Body of pancreas (tissue), 4 donors: ENCODE measurements around the gene ATG7. TPM values are rescaled to one million over a fixed set of nuclear protein-coding genes. Genes with fewer than 3 reads are reported as not detected.

ENCODE experiments used
- ATAC-seq: fragments of 150-250 bp; one replicate; pipeline ENCODE4 v1.9.1; 2016
- DNase-seq, 4 donors: peaks; one replicate each; pipeline ENCODE4 v3.0.0-alpha.2; 2019
- H3K27ac ChIP-seq, 4 donors: fragments of 200-600 bp; sonication (generic); 1 replicate in 3 of 4; 2 replicates in 1 of 4; pipeline versions ENCODE4 v1.5.1 to v1.6.1; 2016 to 2019; ENCODE audit warnings: mild to moderate bottlenecking in 1 of 4, mixed read lengths in 1 of 4, moderate library complexity in 1 of 4
- H3K27me3 ChIP-seq, 2 donors: fragments of 200-600 bp; sonication (generic); one replicate each; pipeline ENCODE4 v1.6.0; 2016; ENCODE audit warnings: mild to moderate bottlenecking in 1 of 2
- H3K36me3 ChIP-seq, 2 donors: fragments of 200-600 bp; sonication (generic); replicated peaks in 1 of 2; 2 replicates each; pipeline ENCODE4 v1.5.1; 2016; ENCODE audit warnings: low read depth in 2 of 2; ENCODE audit not compliant: insufficient read depth in 1 of 2
- H3K4me1 ChIP-seq: fragments of 200-600 bp; sonication (generic); one replicate; pipeline ENCODE4 v1.6.0; 2016
- H3K4me3 ChIP-seq, 2 donors: fragments of 200-600 bp; sonication (generic); 1 replicate in 1 of 2; 2 replicates in 1 of 2; pipeline ENCODE4 v1.5.1; 2016 to 2019
- H3K9me3 ChIP-seq, 3 donors: fragments of 200-600 bp; sonication (generic); 1 replicate in 2 of 3; 2 replicates in 1 of 3; pipeline ENCODE4 v1.5.1; 2016
- POLR2A ChIP-seq, 3 donors: fragments of 450-650 bp; IDR thresholded peaks; one replicate each; pipeline ENCODE4 v1.6.1; 2016; ENCODE audit warnings: antibody characterized with exemption in 3 of 3, mild to moderate bottlenecking in 2 of 3
- WGBS, 2 donors: methylation state at CpG; one replicate each; pipeline ENCODE4 v1.1.5; 2017; 5-methylcytosine and 5-hydroxymethylcytosine counted together
- intact Hi-C: fragments of 100-400 bp; cut with DNase I; formaldehyde crosslinking; loops from one replicate; pipeline ENCODE4 v1.15.1; 2023
- total RNA-seq, 2 donors: library from RNA; depleted of rRNA; stranded (reverse); fragments of >200 nt; gene quantifications; one replicate each; pipeline ENCODE4 v1.1.0, GENCODE V29; 2016
- TF ChIP-seq, protein P1 (sequence below), 7 experiments: fragments of 450-650 bp in 4 of 7; fragments of 200-600 bp in 3 of 7; sonication (generic) in 3 of 7; IDR thresholded peaks; one replicate each; pipeline ENCODE4 v1.5.1; 2016 to 2019; ENCODE audit warnings: antibody characterized with exemption in 7 of 7

ATG7 gene
- total RNA-seq, 2 donors from 2014 or later: 40.5 to 43.6 TPM

DNA sequence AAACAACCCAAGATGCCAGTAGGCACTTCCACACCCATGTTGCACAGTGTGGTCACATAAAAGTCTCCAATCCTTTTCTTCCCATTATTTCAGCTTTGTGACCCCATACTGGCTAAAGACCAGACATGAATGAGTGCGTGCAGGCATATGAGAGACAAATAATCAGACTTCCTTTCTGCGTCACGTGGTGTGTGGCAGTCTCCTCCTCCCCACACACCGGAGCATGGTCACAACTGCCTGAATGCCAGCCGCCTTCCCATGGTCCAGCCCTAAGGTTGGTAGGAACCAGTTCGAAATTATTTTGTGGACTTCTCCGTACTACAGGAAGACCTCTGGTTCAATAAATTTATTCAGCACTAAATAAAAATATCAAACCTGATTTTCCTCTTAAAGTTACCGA lies 306.0 kb downstream of the ATG7 start:
- H3K4me1 ChIP-seq: peaks cover 22% of the 10 kb centered on the region
- H3K27ac ChIP-seq: no peak overlapping the region
- intact Hi-C loops: no loop called here
- DNase-seq (no peak), ATAC-seq (no peak)
- H3K4me3 ChIP-seq: no peak overlapping the region
- WGBS, 2 donors: 80 to 83% methylated on average over 8 of the region's 8 CpGs
- TF ChIP-seq POLR2A (IDR thresholded peaks at IDR 0.05): no peak
- TF ChIP-seq, protein P1, sequence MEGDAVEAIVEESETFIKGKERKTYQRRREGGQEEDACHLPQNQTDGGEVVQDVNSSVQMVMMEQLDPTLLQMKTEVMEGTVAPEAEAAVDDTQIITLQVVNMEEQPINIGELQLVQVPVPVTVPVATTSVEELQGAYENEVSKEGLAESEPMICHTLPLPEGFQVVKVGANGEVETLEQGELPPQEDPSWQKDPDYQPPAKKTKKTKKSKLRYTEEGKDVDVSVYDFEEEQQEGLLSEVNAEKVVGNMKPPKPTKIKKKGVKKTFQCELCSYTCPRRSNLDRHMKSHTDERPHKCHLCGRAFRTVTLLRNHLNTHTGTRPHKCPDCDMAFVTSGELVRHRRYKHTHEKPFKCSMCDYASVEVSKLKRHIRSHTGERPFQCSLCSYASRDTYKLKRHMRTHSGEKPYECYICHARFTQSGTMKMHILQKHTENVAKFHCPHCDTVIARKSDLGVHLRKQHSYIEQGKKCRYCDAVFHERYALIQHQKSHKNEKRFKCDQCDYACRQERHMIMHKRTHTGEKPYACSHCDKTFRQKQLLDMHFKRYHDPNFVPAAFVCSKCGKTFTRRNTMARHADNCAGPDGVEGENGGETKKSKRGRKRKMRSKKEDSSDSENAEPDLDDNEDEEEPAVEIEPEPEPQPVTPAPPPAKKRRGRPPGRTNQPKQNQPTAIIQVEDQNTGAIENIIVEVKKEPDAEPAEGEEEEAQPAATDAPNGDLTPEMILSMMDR (IDR thresholded peaks at IDR 0.05): no peak
- H3K9me3 ChIP-seq: no peaks in the 10 kb centered on the region
- H3K27me3 ChIP-seq: no peaks in the 10 kb centered on the region
- H3K36me3 ChIP-seq: no peaks in the 10 kb centered on the region

DNA sequence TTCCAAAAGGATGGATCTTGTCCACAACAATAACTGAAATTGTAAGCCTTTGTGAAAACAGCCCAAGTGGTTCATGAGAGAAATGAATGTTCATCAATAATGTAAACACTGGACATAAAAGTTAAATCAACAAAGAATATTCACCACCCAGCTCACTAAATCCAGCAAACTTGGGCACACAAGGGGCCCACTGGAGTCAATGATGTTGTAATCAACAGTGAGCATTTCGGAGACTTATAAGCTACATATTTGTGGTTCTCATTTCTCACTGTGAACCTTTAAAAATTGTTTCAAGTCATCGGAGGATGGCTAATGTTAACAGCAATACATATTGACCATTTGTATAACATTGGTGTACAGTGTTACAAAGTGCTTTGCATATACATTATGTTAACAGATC lies 308.4 kb downstream of the ATG7 start:
- Histone ChIP-seq H3K9me3 (no peaks in the 10 kb centered on the region), H3K27ac (peak overlapping the region in 1 of 4 donors; percentile 75), H3K36me3 (no peaks in the 10 kb centered on the region), H3K4me3 (no peak overlapping the region), H3K27me3 (no peaks in the 10 kb centered on the region), H3K4me1 (peaks cover 26% of the 10 kb centered on the region)
- no peak for ATAC-seq
- no peak for DNase-seq
- TF ChIP-seq, protein P1 (IDR thresholded peaks at IDR 0.05): no peak
- TF ChIP-seq POLR2A (IDR thresholded peaks at IDR 0.05): no peak
- 79 to 96% methylated on average over 2 of the region's 2 CpGs for WGBS, 2 donors
- intact Hi-C loops: no loop called here

DNA sequence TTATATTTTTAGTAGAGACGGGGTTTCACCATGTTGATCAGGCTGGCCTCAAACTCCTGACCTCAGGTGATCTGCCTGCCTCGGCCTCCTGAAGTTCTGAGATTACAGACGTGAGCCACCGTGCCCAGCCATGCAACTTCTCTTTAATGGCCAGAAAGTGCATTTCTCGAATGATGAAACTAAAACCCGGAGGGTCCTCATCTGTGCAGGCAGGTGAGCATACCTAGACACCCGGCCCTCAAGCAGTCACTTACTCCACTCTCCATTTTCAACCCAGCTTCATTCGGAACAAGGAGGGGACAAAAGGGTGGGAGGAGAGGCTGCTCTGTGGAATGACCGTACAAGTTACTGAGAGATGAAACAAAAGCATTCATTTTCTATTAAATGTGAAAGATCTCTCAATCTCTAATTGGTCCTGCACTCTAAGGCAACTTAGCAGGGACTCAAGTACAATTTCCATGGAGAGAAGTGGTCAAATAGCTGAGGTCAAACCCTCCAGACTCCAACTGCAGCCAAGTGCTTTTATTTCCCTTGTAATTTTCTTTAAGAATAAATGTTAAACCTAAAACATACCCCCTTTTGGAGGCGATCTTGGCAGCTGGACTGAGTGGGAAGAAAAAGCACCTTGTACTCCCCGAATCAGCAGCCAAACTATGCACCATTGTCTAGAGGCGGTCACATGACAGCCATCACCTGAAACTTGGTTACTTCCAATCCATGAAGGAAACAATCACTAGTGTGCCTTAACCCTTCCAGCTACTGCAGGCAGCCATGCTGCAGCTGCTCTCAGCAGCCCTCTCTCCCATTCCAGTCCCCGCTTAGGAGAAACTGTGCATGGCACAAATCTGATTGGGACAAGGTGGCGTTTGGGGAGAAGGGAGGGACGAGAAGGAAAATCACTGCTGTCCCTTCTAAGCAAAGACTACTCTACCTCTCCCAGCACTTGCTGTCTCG lies 309.3 kb downstream of the ATG7 start:
- H3K4me3 ChIP-seq: no peak overlapping the region
- intact Hi-C loops: no loop called here
- peaks cover 0 to 2% of the 10 kb centered on the region in 2 donors for H3K36me3 ChIP-seq
- TF ChIP-seq POLR2A (IDR thresholded peaks at IDR 0.05): no peak
- TF ChIP-seq, protein P1 (IDR thresholded peaks at IDR 0.05): no peak
- H3K9me3 ChIP-seq: no peaks in the 10 kb centered on the region
- ATAC-seq (peak; percentile 57), DNase-seq (peak in 1 of 4 donors; percentile 8)
- no peaks in the 10 kb centered on the region for H3K27me3 ChIP-seq
- 36 to 49% methylated on average over 16 of the region's 16 CpGs for WGBS, 2 donors
- peak overlapping the region; percentile 2 to 75 (median 68) for H3K27ac ChIP-seq
- H3K4me1 ChIP-seq: peaks cover 26% of the 10 kb centered on the region

DNA sequence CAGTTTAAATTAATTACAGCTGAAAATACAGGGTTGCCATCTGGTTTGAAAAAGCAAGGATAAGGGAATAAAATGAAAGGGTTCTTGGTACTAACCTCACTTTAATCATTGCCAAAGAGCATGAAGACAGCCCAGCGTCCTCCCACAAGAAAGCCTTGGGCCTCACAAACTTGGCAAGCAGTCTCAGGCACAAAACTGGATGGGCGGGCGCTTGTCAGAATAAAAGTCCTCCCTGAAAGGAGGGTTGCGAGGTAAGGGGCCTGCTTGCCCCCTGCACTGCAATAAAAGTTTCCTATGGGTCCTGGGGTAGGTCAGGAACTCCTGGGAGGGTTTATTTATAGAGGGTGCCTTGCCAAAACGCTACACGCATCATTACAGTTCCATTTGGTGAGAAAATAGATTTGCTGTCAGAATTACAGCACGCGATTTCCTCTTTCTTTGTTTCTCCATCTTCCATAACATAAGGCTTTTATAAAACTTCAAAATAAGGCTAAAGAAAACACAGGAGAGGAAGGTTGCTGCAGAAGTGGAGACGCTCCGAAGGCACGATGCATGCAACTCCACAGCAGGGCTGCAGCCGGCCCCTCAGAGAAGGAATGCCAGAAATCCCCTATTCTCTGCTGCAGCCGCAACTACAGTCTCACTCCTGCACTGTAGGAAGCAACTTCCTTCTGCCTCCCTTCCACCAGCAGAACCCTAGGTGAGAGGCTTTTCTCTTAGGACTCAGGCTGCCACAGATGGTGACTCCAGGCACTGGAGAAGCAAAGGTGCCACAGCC lies 310.2 kb downstream of the ATG7 start:
- intact Hi-C loops: no loop called here
- 7% methylated on average over 13 of the region's 13 CpGs for WGBS, 2 donors
- TF ChIP-seq, protein P1 (IDR thresholded peaks at IDR 0.05): no peak
- TF ChIP-seq POLR2A (IDR thresholded peaks at IDR 0.05): no peak
- Histone ChIP-seq H3K27ac (peak overlapping the region; percentile 2 to 75 (median 68)), H3K4me1 (peaks cover 26% of the 10 kb centered on the region), H3K27me3 (no peaks in the 10 kb centered on the region), H3K36me3 (peaks cover 0 to 2% of the 10 kb centered on the region in 2 donors), H3K9me3 (no peaks in the 10 kb centered on the region), H3K4me3 (no peak overlapping the region)
- DNase-seq (peak; percentile 62 to 79 (median 72)), ATAC-seq (peak; percentile 79)
